Measurements from ENCODE around the gene PAK4.
"Not testable (repeated sequence)": the region's sequence is repeated elsewhere in the genome, so short reads cannot be mapped to it uniquely, and the experiment has no call there.

PAK4 gene

GRCh38 chr19:39207293-39207836 is 81.8 kb downstream of the PAK4 start:
- DNase-seq (ENCODE audit: low spot score): no peak

GRCh38 chr19:39208175-39208795 is 82.7 kb downstream of the PAK4 start:
- no peak for DNase-seq (ENCODE audit: low spot score)

DNA sequence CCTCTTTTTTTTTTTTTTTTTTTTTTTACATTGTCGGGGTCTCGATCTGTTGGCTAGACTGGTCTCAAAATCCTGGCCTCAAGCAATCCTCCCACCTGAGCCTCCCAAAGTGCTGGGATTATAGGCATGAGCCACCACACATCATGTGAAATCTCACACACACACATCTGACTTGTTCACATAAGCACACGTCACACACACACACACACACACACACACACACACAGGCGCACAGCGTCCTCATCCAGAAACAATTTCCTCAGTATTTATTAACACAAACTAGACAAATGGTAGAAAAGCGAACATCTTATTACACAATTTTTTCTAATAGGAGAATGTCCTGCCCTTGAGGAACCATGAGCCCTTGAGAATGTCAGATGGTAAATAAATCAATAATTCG is 83.6 kb downstream of the PAK4 start:
- no peak for DNase-seq (ENCODE audit: low spot score)

- no peak for DNase-seq (ENCODE audit: low spot score)
Observed at GRCh38 chr19:39211731-39212374, 86.3 kb downstream of the PAK4 start.

- no peak for DNase-seq (ENCODE audit: low spot score)
Observed at GRCh38 chr19:39212375-39212742, 86.8 kb downstream of the PAK4 start.

GRCh38 chr19:39215323-39215722 is 89.7 kb downstream of the PAK4 start:
- DNase-seq (ENCODE audit: low spot score): not testable (repeated sequence)

- DNase-seq (ENCODE audit: low spot score): no peak
Observed at GRCh38 chr19:39217094-39217493, 91.5 kb downstream of the PAK4 start.

GRCh38 chr19:39218230-39219007 is 92.8 kb downstream of the PAK4 start:
- no peak for DNase-seq (ENCODE audit: low spot score)

- DNase-seq (ENCODE audit: low spot score): not testable (repeated sequence)
Observed at GRCh38 chr19:39219108-39219507, 93.5 kb downstream of the PAK4 start.

- no peak for DNase-seq (ENCODE audit: low spot score)
Observed at GRCh38 chr19:39223703-39224279, 98.2 kb downstream of the PAK4 start.

DNA sequence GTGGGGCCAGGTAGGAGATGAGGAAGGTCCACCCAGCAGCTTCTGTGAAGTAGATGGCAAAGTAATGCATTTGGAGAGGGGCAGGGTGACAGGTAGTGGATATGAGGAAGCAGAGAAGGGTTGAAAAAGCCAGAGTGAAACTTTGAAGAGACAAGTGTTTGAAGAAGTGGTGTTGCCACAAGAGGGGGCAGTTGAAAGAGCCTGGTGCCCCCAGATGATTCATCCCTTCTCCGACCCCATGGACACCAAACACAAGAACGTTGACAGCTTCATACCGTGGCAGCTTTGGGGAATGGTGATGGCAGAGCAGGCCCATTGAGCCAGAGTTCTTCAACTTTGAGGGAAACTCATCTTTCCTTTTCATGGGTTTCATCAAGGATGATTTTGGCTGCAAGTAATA is 99.3 kb downstream of the PAK4 start:
- DNase-seq (ENCODE audit: low spot score): no peak

Measured in globus pallidus (tissue), 1 donor.